ENCODE measurements around the gene MEX3A. TPM values are rescaled to one million over a fixed set of nuclear protein-coding genes. Genes with fewer than 3 reads are reported as not detected.
"Not testable (repeated sequence)": the region's sequence is repeated elsewhere in the genome, so short reads cannot be mapped to it uniquely, and the experiment has no call there.

MEX3A gene
- total RNA-seq, 2 experiments from 2014 or later, result 0.65 to 0.67 TPM

DNA sequence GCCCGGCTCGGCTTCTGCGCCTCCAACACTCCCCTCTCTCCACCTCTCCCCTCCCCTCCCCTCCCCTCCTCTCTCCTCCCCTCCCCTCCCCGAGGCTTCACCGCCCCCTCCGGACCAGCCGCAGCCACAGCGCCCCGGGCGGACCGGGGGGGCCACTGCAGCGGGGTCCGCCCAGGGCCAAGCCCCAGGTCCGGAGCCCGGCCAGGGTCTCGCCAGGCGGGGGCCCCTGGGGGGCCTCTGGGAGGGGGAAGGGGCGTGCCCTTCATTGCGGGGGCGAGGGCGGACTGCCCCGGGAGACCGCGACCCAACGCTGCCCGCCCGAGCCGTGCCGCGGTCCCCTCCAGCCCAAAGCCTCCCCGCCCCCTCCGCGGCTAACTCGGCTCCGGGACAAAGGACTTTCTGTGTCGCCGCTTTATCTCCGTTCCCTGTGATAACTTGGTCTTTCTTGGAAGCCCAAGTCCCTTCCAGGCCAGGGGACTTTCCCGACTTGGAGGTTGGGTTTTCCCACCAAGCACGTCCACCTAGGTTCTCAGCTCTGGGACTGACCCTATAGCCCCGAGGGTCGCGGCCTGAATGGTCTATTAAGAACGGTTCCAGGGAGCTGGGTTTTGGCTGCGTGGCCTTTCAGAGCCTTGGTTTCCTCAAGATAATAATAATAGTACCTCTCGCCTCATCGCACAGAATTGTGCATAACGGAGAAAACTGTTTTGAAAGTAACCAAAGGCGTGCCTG is 28.3 kb downstream of the MEX3A start, which contains the start of gene UBQLN4:
Gene UBQLN4 (minus strand): TSS at position 31 of the 732 bp plus-strand sequence. CDS start 97 bp downstream, outside the sequence.
- CTCF ChIA-PET, result interaction anchor here (0.9 to 1.4 kb wide), 3 partner anchors 20 to 122 kb away, joined by 3 to 6 read pairs (median 4); partner anchors contain the start of gene ARHGEF2
- POLR2A ChIA-PET, result interaction anchor here (0.8 to 1.0 kb wide), 2 partner anchors 33 to 39 kb away, joined by 3 to 4 read pairs; partner anchors contain the start of gene SSR2

DNA sequence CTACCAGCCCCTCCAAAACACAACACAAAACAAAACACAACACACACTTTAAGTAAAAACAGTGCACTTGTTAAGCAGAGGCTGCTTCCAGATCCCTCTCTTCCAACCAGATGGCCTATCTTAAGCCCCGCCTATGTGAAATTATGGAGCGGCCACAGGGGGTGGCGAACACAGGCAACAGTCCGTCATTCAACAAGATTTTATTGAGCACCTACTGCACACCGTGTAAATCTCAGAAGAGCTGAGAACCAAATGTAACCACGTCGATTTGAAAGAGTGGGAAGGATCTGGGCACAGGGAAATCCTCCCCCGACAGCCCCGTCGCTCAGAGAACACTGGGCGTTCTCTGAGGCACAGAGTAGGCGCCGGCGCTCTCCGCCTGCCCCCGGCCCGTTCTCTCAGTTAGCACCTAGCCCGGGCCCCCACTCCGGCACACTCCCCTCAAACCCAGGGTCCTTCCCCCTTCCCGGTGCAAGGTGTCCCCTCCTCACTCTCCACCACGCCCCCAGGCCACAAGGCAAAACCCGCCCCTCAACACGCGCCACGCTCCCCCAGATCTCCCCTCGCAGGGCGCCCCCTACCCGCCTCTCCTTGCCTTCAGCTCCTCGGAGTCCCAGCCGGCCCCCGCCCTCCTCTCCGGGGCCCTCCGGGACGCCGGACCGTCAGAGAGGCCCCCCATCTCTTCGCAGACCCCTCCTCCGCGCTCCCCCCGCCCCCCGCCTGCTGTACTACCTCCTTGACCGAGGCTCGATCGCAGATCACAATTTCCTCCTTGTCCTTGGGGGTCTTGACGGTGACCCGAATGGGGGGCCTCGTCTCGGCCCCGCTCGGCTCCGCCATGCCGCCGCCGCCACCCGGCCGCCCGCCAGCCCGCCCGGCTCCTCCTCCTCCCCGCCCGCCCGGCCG is 29.1 kb downstream of the MEX3A start:
- CTCF ChIA-PET, result interaction anchor here (0.9 to 2.2 kb wide), 6 partner anchors 13 to 121 kb away, joined by 3 to 6 read pairs (median 4); partner anchors contain the start of gene ARHGEF2
- POLR2A ChIA-PET, result interaction anchor here (0.6 to 1.0 kb wide), 2 partner anchors 38 to 365 kb away, joined by 4 to 5 read pairs; no protein-coding TSS in a partner anchor

DNA sequence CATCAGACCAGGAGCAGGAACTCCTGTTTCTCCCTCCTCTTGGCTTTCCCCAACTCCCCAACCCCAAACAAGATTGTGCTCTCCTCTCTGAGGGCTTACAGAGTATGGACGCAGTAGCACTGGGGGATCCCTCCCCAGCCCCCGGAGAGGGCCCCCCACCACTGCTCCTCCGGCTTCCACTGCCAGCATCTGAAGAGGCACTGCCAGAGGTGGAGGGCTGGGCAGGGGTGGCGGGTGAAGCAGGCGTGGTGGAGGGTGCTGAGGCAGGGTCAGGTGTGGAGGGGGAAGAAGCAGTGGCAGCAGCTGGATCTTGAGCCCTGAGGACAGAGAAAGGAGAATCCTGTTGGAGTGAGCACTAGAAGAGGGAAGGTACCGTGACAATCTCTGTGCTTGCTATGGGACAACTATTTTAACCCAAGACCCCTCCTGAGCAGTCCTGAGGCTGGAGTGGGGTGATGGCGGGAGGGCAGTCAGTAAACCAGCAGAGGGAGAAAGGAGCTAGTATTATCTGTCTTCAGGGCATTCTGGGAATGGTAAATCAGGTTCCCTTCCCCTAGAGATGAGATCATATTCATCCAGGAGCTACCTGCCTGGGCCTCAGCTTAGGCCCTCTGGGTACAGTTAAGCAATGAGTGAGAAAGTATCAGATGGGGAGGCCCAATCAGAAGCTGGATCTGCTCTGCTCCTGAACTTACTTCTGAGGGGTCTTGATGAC is 31.1 kb downstream of the MEX3A start:
- CTCF ChIA-PET, result interaction anchor here (1.0 to 2.2 kb wide), 2 partner anchors 15 to 25 kb away, joined by 4 to 6 read pairs; no protein-coding TSS in a partner anchor
- POLR2A ChIA-PET, result no interaction called here

DNA sequence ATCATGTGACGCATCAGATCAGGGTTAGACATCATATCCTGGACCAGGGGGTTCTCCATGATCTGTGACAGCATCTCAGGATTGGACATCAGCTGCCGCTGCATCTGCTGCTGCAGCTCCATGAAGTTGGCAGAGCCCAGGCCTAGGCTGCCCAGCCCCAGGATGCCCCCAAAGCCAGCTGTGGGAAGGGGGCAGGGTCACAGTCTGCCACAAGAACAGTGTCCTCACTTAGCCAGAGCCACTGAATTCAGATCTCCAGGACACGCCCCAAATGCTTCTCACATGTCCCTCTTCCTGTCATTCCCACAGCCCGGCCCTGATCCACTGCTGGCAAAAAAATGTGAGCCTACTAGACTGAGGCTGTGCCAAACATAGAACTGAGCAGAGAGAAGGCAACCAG is 31.9 kb downstream of the MEX3A start:
- ChIA-PET POLR2A (interaction anchor here (1.0 kb wide), 1 partner anchor 927 kb away, joined by 3 read pairs; no protein-coding TSS in a partner anchor), CTCF (interaction anchor here (0.5 kb wide), 1 partner anchor 10 kb away, joined by 4 read pairs; no protein-coding TSS in a partner anchor)

DNA sequence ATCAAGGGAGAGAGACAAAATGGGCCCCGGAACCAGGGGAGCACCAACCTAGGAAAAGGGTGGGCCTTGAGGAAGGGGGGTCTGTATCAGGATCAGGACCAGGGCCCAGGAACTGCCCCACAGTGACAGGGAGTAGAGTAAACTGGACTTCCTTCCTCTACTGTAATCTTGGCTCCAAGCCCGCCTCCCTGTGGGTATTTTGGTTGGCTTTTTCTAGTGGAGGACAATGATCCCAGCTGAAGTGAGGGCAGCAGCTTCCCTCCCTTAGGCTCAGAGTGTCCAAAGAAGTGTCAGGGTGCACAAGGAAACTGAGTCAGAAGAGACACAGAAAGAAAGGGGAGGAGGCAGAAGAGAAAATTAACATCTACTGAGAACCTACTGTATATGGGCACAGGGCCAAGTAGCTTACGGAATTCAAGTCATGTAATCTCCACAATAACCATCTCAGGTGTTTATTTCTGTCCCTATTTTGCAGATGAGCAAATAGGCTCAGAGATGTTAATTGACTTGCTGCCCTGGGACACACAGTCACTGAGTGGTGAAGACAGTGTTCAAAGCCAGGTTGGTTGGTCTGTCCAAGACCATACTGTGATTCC is 33.5 kb downstream of the MEX3A start:
- POLR2A ChIA-PET, result no interaction called here
- CTCF ChIA-PET, result no interaction called here

DNA sequence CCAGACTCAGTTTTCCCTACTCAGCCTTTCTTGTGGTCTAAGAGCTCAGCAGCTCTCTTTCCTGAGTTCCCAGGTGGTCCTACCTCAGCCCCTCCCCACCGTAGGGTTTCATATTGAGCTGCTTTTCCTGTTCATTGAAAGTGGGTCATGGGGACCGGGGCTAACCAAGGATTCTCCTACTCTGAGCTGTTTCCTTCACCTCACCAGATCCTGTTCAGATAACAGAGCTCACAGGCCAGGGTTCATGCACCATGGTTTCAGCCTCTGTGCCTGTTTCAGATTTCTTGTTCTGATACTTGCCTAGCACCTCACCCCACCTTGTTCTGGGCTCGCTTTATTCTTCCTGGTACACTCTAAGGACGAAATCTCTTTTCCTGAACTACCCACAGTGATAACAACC is 37.2 kb downstream of the MEX3A start:
- POLR2A ChIA-PET, result no interaction called here
- CTCF ChIA-PET, result interaction anchor here (0.5 to 0.6 kb wide), 2 partner anchors 15 to 176 kb away, joined by 3 to 4 read pairs; no protein-coding TSS in a partner anchor

DNA sequence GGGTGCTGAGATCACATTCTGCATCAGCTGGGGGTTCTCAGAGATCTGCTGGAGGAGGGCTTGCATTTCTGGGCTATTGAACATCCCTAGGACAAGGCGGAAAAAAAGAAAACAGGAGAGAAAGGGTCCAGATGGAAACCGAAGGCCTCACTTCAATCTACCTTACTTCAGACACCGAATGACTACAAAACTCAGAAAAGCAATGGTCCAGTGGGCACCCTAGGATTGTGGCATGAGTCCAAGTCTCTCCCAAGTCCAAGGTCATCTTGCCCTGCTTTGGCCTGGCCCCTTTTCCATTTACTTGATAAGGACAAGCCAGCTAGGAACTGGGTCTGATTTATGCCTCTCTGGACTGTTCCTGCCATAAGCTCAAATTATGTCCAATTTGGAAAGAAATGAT is 39.4 kb downstream of the MEX3A start:
- CTCF ChIA-PET, result interaction anchor here (0.6 to 1.2 kb wide), 2 partner anchors 9 to 233 kb away, joined by 3 to 5 read pairs; no protein-coding TSS in a partner anchor
- POLR2A ChIA-PET, result interaction anchor here (1.1 kb wide), 1 partner anchor 53 kb away, joined by 3 read pairs; no protein-coding TSS in a partner anchor

DNA sequence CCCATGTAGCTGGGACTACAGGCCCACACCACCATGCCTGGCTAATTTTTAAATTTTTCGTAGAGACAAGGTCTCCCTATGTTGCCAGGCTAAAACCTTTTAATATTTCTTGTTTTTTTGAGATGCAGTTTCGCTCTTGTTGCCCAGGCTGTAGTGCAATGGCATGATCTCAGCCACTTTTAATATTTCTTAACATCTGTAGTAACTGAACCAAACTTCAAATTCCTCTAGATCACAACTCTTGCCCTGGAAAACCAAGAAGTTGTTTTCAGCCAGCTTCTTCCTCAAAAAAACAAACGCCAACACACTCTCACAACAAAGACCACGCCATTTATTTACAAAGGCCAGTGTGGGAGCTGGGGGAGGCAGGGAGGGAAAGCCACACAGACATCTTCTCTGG is 47.3 kb downstream of the MEX3A start:
- CTCF ChIA-PET, POLR2A ChIA-PET: not testable (repeated sequence)

DNA sequence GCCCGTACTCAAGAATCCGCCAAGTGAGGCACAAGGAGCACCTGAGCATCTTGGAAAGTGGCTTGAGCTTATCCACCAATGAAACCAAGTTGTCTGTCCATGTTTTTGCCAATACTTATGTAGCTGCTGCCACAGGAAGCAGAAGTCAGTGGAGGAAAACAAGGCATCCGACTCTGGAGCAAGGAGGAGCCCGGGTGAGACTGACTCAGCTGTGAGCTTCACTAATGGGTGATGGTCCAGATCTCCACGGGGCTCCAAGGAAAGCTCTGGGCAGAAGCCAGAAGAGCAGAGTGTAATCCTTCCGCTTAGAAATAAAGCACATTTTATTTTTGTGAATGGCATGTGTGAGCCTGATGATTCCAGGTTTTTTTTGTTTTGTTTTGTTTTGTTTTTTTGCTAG is 49.3 kb downstream of the MEX3A start:
- ChIA-PET CTCF (interaction anchor here (1.3 kb wide), 1 partner anchor 10 kb away, joined by 5 read pairs; no protein-coding TSS in a partner anchor), POLR2A (interaction anchor here (1.5 kb wide), 1 partner anchor 12 kb away, joined by 4 read pairs; the partner anchor contains the start of gene SSR2)

DNA sequence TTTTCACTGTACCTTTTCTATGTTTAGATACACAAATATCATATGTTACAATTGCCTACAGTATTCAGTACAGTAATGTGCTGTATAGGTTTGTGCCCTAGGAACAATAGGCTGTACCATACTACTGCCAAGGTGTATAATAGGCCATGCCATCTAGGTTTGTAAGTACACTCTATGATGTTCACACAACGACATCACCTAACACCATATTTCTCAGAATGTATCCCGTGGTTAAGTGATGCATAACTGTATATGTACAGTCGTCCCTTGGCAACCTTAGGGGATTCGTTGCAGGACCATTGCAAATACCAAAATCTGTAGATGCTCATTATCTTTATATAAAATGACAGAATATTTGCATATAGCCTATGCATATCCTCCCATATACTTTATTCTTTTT is 55.7 kb downstream of the MEX3A start:
- ChIA-PET CTCF (interaction anchor here (1.1 kb wide), 1 partner anchor 26 kb away, joined by 6 read pairs; no protein-coding TSS in a partner anchor), POLR2A (no interaction called here)

DNA sequence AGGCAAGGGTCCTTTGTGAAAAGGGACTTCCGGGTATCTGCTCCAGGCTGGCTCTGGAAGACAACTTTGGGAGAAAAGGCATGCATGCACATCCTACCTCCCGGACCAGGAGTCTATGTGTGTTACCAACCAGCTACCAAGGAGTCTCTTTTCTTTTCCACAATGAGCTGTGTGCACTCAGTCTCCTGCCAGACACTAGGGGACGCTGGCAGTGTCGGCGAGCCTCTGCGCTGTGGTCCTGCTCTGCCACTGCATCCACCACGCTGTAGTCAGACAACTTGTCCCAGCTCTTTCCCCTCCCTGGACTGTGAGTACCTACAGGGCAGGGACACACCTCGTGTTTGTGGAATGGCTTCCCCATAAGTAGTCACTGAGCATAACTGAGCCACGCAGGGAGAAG is 56.4 kb downstream of the MEX3A start:
- ChIA-PET CTCF (interaction anchor here (0.7 to 1.1 kb wide), 4 partner anchors 26 to 222 kb away, joined by 3 to 6 read pairs (median 5); no protein-coding TSS in a partner anchor), POLR2A (no interaction called here)

DNA sequence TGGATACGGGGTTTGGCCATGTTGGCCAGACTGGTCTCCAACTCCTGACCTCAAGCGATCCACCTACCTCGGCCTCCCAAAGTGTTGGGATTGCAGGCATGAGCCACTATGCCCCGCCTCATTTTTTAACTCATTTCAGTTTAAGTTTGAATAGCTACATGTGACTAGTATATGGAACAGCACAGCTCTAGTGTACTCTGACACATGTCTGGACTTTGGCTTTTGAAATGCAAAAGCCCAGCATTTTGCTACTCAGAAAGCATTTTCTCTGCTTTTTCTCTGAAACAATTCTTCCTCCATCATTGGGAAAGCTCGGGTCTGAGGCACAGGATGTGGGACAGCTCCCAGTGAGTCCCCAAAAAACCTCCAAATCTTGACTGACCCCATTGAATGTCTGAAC is 57.5 kb downstream of the MEX3A start:
- POLR2A ChIA-PET, result interaction anchor here (0.5 kb wide), 1 partner anchor 38 kb away, joined by 4 read pairs; no protein-coding TSS in a partner anchor
- CTCF ChIA-PET, result no interaction called here

Other genes starting within 250 kb of the MEX3A start
- gene GON4L, start 225.3 kb downstream of the MEX3A start, total RNA-seq, result 10 to 100 TPM; 46.4 to 51.2 TPM
- gene SYT11, start 222.9 kb downstream of the MEX3A start, total RNA-seq, result 10 to 100 TPM; 18.1 to 19.0 TPM
- gene RIT1, start 171.1 kb downstream of the MEX3A start, total RNA-seq, result 10 to 100 TPM; 15.2 to 15.5 TPM
- 10 to 100 TPM; 66.4 to 67.2 TPM for gene KHDC4, start 148.1 kb downstream of the MEX3A start, total RNA-seq
- gene RXFP4, start 140.8 kb downstream of the MEX3A start, total RNA-seq, result not detected
- 100 to 1,000 TPM; 169 TPM for gene ARHGEF2, start 103.9 kb downstream of the MEX3A start, total RNA-seq
- gene SSR2, start 61.5 kb downstream of the MEX3A start, total RNA-seq, result 100 to 1,000 TPM; 170 to 177 TPM
- gene UBQLN4, start 28.7 kb downstream of the MEX3A start, total RNA-seq, result 10 to 100 TPM; 53.8 to 55.4 TPM
- gene LAMTOR2, start 27.7 kb downstream of the MEX3A start, total RNA-seq, result 10 to 100 TPM; 63.5 to 65.9 TPM
- gene RAB25, start 21.3 kb downstream of the MEX3A start, total RNA-seq, result under 1 TPM in 1 of 2 experiments, not detected in 1; 0.46 TPM
- 10 to 100 TPM; 95.3 to 95.9 TPM for gene LMNA, start 32.2 kb upstream of the MEX3A start, total RNA-seq
- 10 to 100 TPM; 18.4 to 18.8 TPM for gene SEMA4A, start 71.1 kb upstream of the MEX3A start, total RNA-seq
- gene SLC25A44, start 111.6 kb upstream of the MEX3A start, total RNA-seq, result 10 to 100 TPM; 26.7 to 31.0 TPM
- gene PMF1, start 130.5 kb upstream of the MEX3A start, total RNA-seq, result 10 to 100 TPM; 79.7 to 82.9 TPM
- gene BGLAP, start 159.7 kb upstream of the MEX3A start, total RNA-seq, result 1 to 10 TPM; 1.8 to 2.2 TPM
- gene PAQR6, start 165.6 kb upstream of the MEX3A start, total RNA-seq, result 1 to 10 TPM; 2.3 to 2.5 TPM
- gene SMG5, start 200.4 kb upstream of the MEX3A start, total RNA-seq, result 100 to 1,000 TPM; 109 to 112 TPM
- gene TMEM79, start 201.9 kb upstream of the MEX3A start, total RNA-seq, result 10 to 100 TPM; 10.1 to 10.2 TPM
- gene GLMP, start 213.2 kb upstream of the MEX3A start, total RNA-seq, result 10 to 100 TPM; 20.3 to 20.6 TPM
- not detected for gene VHLL, start 216.8 kb upstream of the MEX3A start, total RNA-seq